Measurements from ENCODE around the gene KTI12.
A peak's percentile ranks its signal among the peaks of the same experiment; 100 is the strongest.
"Not testable (repeated sequence)": the region's sequence is repeated elsewhere in the genome, so short reads cannot be mapped to it uniquely, and the experiment has no call there.

KTI12 gene

GRCh38 chr1:52053862-52054261 lies 20.3 kb upstream of the KTI12 start:
- peaks cover 18% of the 10 kb centered on the region for H3K79me1 ChIP-seq (ENCODE audit: low read length)
- H3K27ac ChIP-seq (ENCODE audit: low read depth, low read length) = no peak overlapping the region

GRCh38 chr1:52049337-52049736 lies 15.7 kb upstream of the KTI12 start:
- H2BK15ac ChIP-seq (replicated peaks; ENCODE audit: low read depth); H4K8ac ChIP-seq (ENCODE audit: low read depth, low read length); H3K18ac ChIP-seq (ENCODE audit: low read length); H3K23ac ChIP-seq (ENCODE audit: low read length); H3K4me2 ChIP-seq (ENCODE audit: low read length); H2AK5ac ChIP-seq (ENCODE audit: low read length); DNase-seq; H4K5ac ChIP-seq (ENCODE audit: low read length); H3K56ac ChIP-seq (ENCODE audit: low read length); H3K36me3 ChIP-seq (ENCODE audit: control insufficient read depth, insufficient read depth, low read length); H3K27me3 ChIP-seq (ENCODE audit: insufficient read depth, low read length, poor library complexity); H3K4me1 ChIP-seq (ENCODE audit: control insufficient read depth, low read depth, low read length); H2BK5ac ChIP-seq (ENCODE audit: low read length); H2BK120ac ChIP-seq (ENCODE audit: low read depth, low read length); H3K4me3 ChIP-seq (ENCODE audit: low read length); H3K9ac ChIP-seq (ENCODE audit: low read length); H3K27ac ChIP-seq (ENCODE audit: low read depth, low read length); H3K4ac ChIP-seq (ENCODE audit: low read depth, low read length): not testable (repeated sequence)
- Histone ChIP-seq H3K79me2 (ENCODE audit: control insufficient read depth, insufficient read depth, low read length) (peaks cover 18% of the 10 kb centered on the region), H3K79me1 (ENCODE audit: low read length) (peaks cover 12% of the 10 kb centered on the region)
- WGBS (ENCODE audit: extremely low coverage, insufficient coverage, low lambda C conversion rate) = no CpG with 5 or more reads among the region's 4 CpGs

More at GRCh38 chr1:52053862-52054261, 20.3 kb upstream of the KTI12 start:
- no peak overlapping the region for H2BK120ac ChIP-seq (ENCODE audit: low read depth, low read length)
- peaks cover 40% of the 10 kb centered on the region for H3K79me2 ChIP-seq (ENCODE audit: control insufficient read depth, insufficient read depth, low read length)
- H3K56ac ChIP-seq (ENCODE audit: low read length) = peak overlapping the region; percentile 90
- H3K18ac ChIP-seq (ENCODE audit: low read length) = no peak overlapping the region
- H2AK5ac ChIP-seq (ENCODE audit: low read length) = no peak overlapping the region
- H2BK15ac ChIP-seq (replicated peaks; ENCODE audit: low read depth) = no peak overlapping the region
- H3K27me3 ChIP-seq (ENCODE audit: insufficient read depth, low read length, poor library complexity) = no peaks in the 10 kb centered on the region
- no peaks in the 10 kb centered on the region for H3K36me3 ChIP-seq (ENCODE audit: control insufficient read depth, insufficient read depth, low read length)
- peaks cover 5% of the 10 kb centered on the region for H3K4me1 ChIP-seq (ENCODE audit: control insufficient read depth, low read depth, low read length)
- H3K4me3 ChIP-seq (ENCODE audit: low read length) = peak overlapping the region; percentile 82
- H3K23ac ChIP-seq (ENCODE audit: low read length) = no peak overlapping the region
- no CpG with 5 or more reads among the region's 1 CpG for WGBS (ENCODE audit: extremely low coverage, insufficient coverage, low lambda C conversion rate)
- no peak overlapping the region for H4K8ac ChIP-seq (ENCODE audit: low read depth, low read length)
- no peak for DNase-seq
- peak overlapping the region; percentile 88 for H3K9ac ChIP-seq (ENCODE audit: low read length)
- no peak overlapping the region for H3K4ac ChIP-seq (ENCODE audit: low read depth, low read length)
- no peak overlapping the region for H2BK5ac ChIP-seq (ENCODE audit: low read length)
- H4K5ac ChIP-seq (ENCODE audit: low read length) = no peak overlapping the region
- peak overlapping the region; percentile 93 for H3K4me2 ChIP-seq (ENCODE audit: low read length)

GRCh38 chr1:52045666-52046195 lies 12.1 kb upstream of the KTI12 start:
- H3K4me1 ChIP-seq (ENCODE audit: control insufficient read depth, low read depth, low read length); H3K23ac ChIP-seq (ENCODE audit: low read length): not testable (repeated sequence)

GRCh38 chr1:52045236-52045635 lies 11.6 kb upstream of the KTI12 start:
- no peak overlapping the region for H2BK120ac ChIP-seq (ENCODE audit: low read depth, low read length)
- no peak overlapping the region for H3K4ac ChIP-seq (ENCODE audit: low read depth, low read length)
- H3K79me2 ChIP-seq (ENCODE audit: control insufficient read depth, insufficient read depth, low read length) = peaks cover 3% of the 10 kb centered on the region
- H3K36me3 ChIP-seq (ENCODE audit: control insufficient read depth, insufficient read depth, low read length) = no peaks in the 10 kb centered on the region
- H3K27me3 ChIP-seq (ENCODE audit: insufficient read depth, low read length, poor library complexity) = no peaks in the 10 kb centered on the region
- no peak overlapping the region for H2AK5ac ChIP-seq (ENCODE audit: low read length)
- no peak for DNase-seq
- H2BK5ac ChIP-seq (ENCODE audit: low read length) = no peak overlapping the region
- no peak overlapping the region for H3K23ac ChIP-seq (ENCODE audit: low read length)
- H3K18ac ChIP-seq (ENCODE audit: low read length) = no peak overlapping the region
- H3K9ac ChIP-seq (ENCODE audit: low read length) = no peak overlapping the region
- peaks cover 6% of the 10 kb centered on the region for H3K79me1 ChIP-seq (ENCODE audit: low read length)
- no peak overlapping the region for H3K4me3 ChIP-seq (ENCODE audit: low read length)
- no CpG with 5 or more reads among the region's 2 CpGs for WGBS (ENCODE audit: extremely low coverage, insufficient coverage, low lambda C conversion rate)
- no peak overlapping the region for H2BK15ac ChIP-seq (replicated peaks; ENCODE audit: low read depth)
- H3K4me1 ChIP-seq (ENCODE audit: control insufficient read depth, low read depth, low read length) = no peaks in the 10 kb centered on the region
- no peak overlapping the region for H3K56ac ChIP-seq (ENCODE audit: low read length)
- no peak overlapping the region for H3K27ac ChIP-seq (ENCODE audit: low read depth, low read length)
- no peak overlapping the region for H4K8ac ChIP-seq (ENCODE audit: low read depth, low read length)
- no peak overlapping the region for H3K4me2 ChIP-seq (ENCODE audit: low read length)
- H4K5ac ChIP-seq (ENCODE audit: low read length) = no peak overlapping the region

More at GRCh38 chr1:52045666-52046195, 12.1 kb upstream of the KTI12 start:
- H2BK120ac ChIP-seq (ENCODE audit: low read depth, low read length); H2AK5ac ChIP-seq (ENCODE audit: low read length); H3K27ac ChIP-seq (ENCODE audit: low read depth, low read length); H3K36me3 ChIP-seq (ENCODE audit: control insufficient read depth, insufficient read depth, low read length); H3K79me1 ChIP-seq (ENCODE audit: low read length); H2BK15ac ChIP-seq (replicated peaks; ENCODE audit: low read depth); H4K8ac ChIP-seq (ENCODE audit: low read depth, low read length); H4K5ac ChIP-seq (ENCODE audit: low read length); H3K79me2 ChIP-seq (ENCODE audit: control insufficient read depth, insufficient read depth, low read length); H3K4me3 ChIP-seq (ENCODE audit: low read length); H3K56ac ChIP-seq (ENCODE audit: low read length); DNase-seq; H2BK5ac ChIP-seq (ENCODE audit: low read length); H3K18ac ChIP-seq (ENCODE audit: low read length); H3K4me2 ChIP-seq (ENCODE audit: low read length); H3K27me3 ChIP-seq (ENCODE audit: insufficient read depth, low read length, poor library complexity); H3K9ac ChIP-seq (ENCODE audit: low read length); H3K4ac ChIP-seq (ENCODE audit: low read depth, low read length): not testable (repeated sequence)
- WGBS (ENCODE audit: extremely low coverage, insufficient coverage, low lambda C conversion rate) = no CpG with 5 or more reads among the region's 4 CpGs

GRCh38 chr1:52041551-52042185 lies 8.1 kb upstream of the KTI12 start:
- no peak overlapping the region for H3K56ac ChIP-seq (ENCODE audit: low read length)
- H2AK5ac ChIP-seq (ENCODE audit: low read length) = no peak overlapping the region
- H2BK15ac ChIP-seq (replicated peaks; ENCODE audit: low read depth) = no peak overlapping the region
- H2BK120ac ChIP-seq (ENCODE audit: low read depth, low read length) = no peak overlapping the region
- H2BK5ac ChIP-seq (ENCODE audit: low read length) = no peak overlapping the region
- H3K36me3 ChIP-seq (ENCODE audit: control insufficient read depth, insufficient read depth, low read length) = no peaks in the 10 kb centered on the region
- no peak overlapping the region for H3K18ac ChIP-seq (ENCODE audit: low read length)
- no peak overlapping the region for H3K4me2 ChIP-seq (ENCODE audit: low read length)
- no peak overlapping the region for H4K8ac ChIP-seq (ENCODE audit: low read depth, low read length)
- no peak overlapping the region for H3K9ac ChIP-seq (ENCODE audit: low read length)
- no peak overlapping the region for H3K27ac ChIP-seq (ENCODE audit: low read depth, low read length)
- H3K23ac ChIP-seq (ENCODE audit: low read length) = no peak overlapping the region
- H3K4me1 ChIP-seq (ENCODE audit: control insufficient read depth, low read depth, low read length) = no peaks in the 10 kb centered on the region
- no peak overlapping the region for H4K5ac ChIP-seq (ENCODE audit: low read length)
- no peak overlapping the region for H3K4me3 ChIP-seq (ENCODE audit: low read length)
- peaks cover 3% of the 10 kb centered on the region for H3K79me2 ChIP-seq (ENCODE audit: control insufficient read depth, insufficient read depth, low read length)
- H3K79me1 ChIP-seq (ENCODE audit: low read length) = peaks cover 2% of the 10 kb centered on the region
- no peak for DNase-seq
- no CpG with 5 or more reads among the region's 4 CpGs for WGBS (ENCODE audit: extremely low coverage, insufficient coverage, low lambda C conversion rate)
- no peaks in the 10 kb centered on the region for H3K27me3 ChIP-seq (ENCODE audit: insufficient read depth, low read length, poor library complexity)
- H3K4ac ChIP-seq (ENCODE audit: low read depth, low read length) = no peak overlapping the region

GRCh38 chr1:52037909-52038308 lies 4.3 kb upstream of the KTI12 start:
- H3K56ac ChIP-seq (ENCODE audit: low read length) = no peak overlapping the region
- H3K79me2 ChIP-seq (ENCODE audit: control insufficient read depth, insufficient read depth, low read length) = peaks cover 1% of the 10 kb centered on the region
- H2BK120ac ChIP-seq (ENCODE audit: low read depth, low read length) = no peak overlapping the region
- H3K4me3 ChIP-seq (ENCODE audit: low read length) = no peak overlapping the region
- no peak overlapping the region for H2BK15ac ChIP-seq (replicated peaks; ENCODE audit: low read depth)
- no peaks in the 10 kb centered on the region for H3K4me1 ChIP-seq (ENCODE audit: control insufficient read depth, low read depth, low read length)
- H3K36me3 ChIP-seq (ENCODE audit: control insufficient read depth, insufficient read depth, low read length) = no peaks in the 10 kb centered on the region
- no peak overlapping the region for H3K4me2 ChIP-seq (ENCODE audit: low read length)
- no peak for DNase-seq
- H2AK5ac ChIP-seq (ENCODE audit: low read length) = no peak overlapping the region
- H3K23ac ChIP-seq (ENCODE audit: low read length) = no peak overlapping the region
- no peak overlapping the region for H4K5ac ChIP-seq (ENCODE audit: low read length)
- no peak overlapping the region for H3K18ac ChIP-seq (ENCODE audit: low read length)
- H3K27ac ChIP-seq (ENCODE audit: low read depth, low read length) = no peak overlapping the region
- WGBS (ENCODE audit: extremely low coverage, insufficient coverage, low lambda C conversion rate) = no CpG with 5 or more reads among the region's 1 CpG
- peaks cover 3% of the 10 kb centered on the region for H3K79me1 ChIP-seq (ENCODE audit: low read length)
- no peak overlapping the region for H3K4ac ChIP-seq (ENCODE audit: low read depth, low read length)
- H2BK5ac ChIP-seq (ENCODE audit: low read length) = no peak overlapping the region
- no peak overlapping the region for H3K9ac ChIP-seq (ENCODE audit: low read length)
- H4K8ac ChIP-seq (ENCODE audit: low read depth, low read length) = no peak overlapping the region
- H3K27me3 ChIP-seq (ENCODE audit: insufficient read depth, low read length, poor library complexity) = no peaks in the 10 kb centered on the region
